ENCODE results near the gene ZNF277.

Gene ZNF277

GRCh38 chr7:112206991-112207592 is 597 bp downstream of the ZNF277 start (continued):
- TF ChIP-seq AEBP2 (tag by site-specific recombination; IDR thresholded peaks at IDR 0.05; ENCODE audit: borderline replicate concordance), result no peak
- no peak for TF ChIP-seq ZNF530 (tag by site-specific recombination; IDR thresholded peaks at IDR 0.05; ENCODE audit: low read depth)
- TF ChIP-seq ZNF658 (tag by site-specific recombination; IDR thresholded peaks at IDR 0.05), result no peak
- TF ChIP-seq IKZF3 (tag by site-specific recombination; IDR thresholded peaks at IDR 0.05), result no peak; the same call in 1 of the 2 replicates
- no peak for TF ChIP-seq MYNN (tag by site-specific recombination; IDR thresholded peaks at IDR 0.05; ENCODE audit: borderline replicate concordance)
- TF ChIP-seq ZBTB6 (tag by site-specific recombination; IDR thresholded peaks at IDR 0.05), result no peak
- no peak for TF ChIP-seq ZNF529 (tag by site-specific recombination; IDR thresholded peaks at IDR 0.05; ENCODE audit: insufficient replicate concordance)
- TF ChIP-seq SETDB1 (IDR thresholded peaks at IDR 0.05; ENCODE audit: insufficient read length, low read length), result no peak

GRCh38 chr7:112207765-112208164 is 1.3 kb downstream of the ZNF277 start:
- ChIA-PET CTCF (interaction anchor here (0.9 kb wide), 1 partner anchor 57 kb away, joined by 3 read pairs; no protein-coding TSS in a partner anchor), POLR2A (no interaction called here)
- Histone ChIP-seq H3K9me3 (ENCODE audit: control insufficient read depth, insufficient read depth, low read depth, low read length) (no peaks in the 10 kb centered on the region), H3K27ac (ENCODE audit: extremely low read depth, low read depth, low read length) (no peak overlapping the region), H3K4me3 (ENCODE audit: low read depth, low read length) (peak overlapping the region; percentile 69), H3K36me3 (ENCODE audit: control insufficient read depth in 2 of 2, insufficient read depth in 1 of 2, low read length in 2 of 2) (no peaks in the 10 kb centered on the region), H3K4me1 (ENCODE audit: control insufficient read depth, insufficient read depth, low read length) (peaks cover 9% of the 10 kb centered on the region)
- TF ChIP-seq ZNF596 (tag by site-specific recombination; IDR thresholded peaks at IDR 0.05) (no peak), TRIM28 (IDR thresholded peaks at IDR 0.05; ENCODE audit: borderline replicate concordance, low read length) (no peak), ZNF214 (tag by site-specific recombination; IDR thresholded peaks at IDR 0.05; ENCODE audit: borderline replicate concordance) (no peak), ZNF521 (tag by site-specific recombination; IDR thresholded peaks at IDR 0.05) (no peak), ZNF157 (tag by site-specific recombination; IDR thresholded peaks at IDR 0.05) (no peak), HOXC10 (CRISPR knock-in tag; IDR thresholded peaks at IDR 0.05) (no peak), ZNF624 (tag by site-specific recombination; IDR thresholded peaks at IDR 0.05) (no peak), ZBTB11 (tag by site-specific recombination; conservative IDR thresholded peaks at IDR 0.05; ENCODE audit: low read depth) (no peak), ZNF19 (tag by site-specific recombination; IDR thresholded peaks at IDR 0.05; ENCODE audit: low read depth) (no peak), ZNF639 (tag by site-specific recombination; IDR thresholded peaks at IDR 0.05) (no peak), BCL11A (tag by site-specific recombination; IDR thresholded peaks at IDR 0.05; ENCODE audit: low read depth) (no peak), RBAK (tag by site-specific recombination; IDR thresholded peaks at IDR 0.05) (no peak), YY2 (tag by site-specific recombination; IDR thresholded peaks at IDR 0.05) (no peak), ZNF423 (tag by site-specific recombination; IDR thresholded peaks at IDR 0.05) (no peak), ZNF664 (tag by site-specific recombination; IDR thresholded peaks at IDR 0.05) (no peak), ZNF645 (tag by site-specific recombination; IDR thresholded peaks at IDR 0.05) (no peak), MEIS1 (CRISPR knock-in tag; IDR thresholded peaks at IDR 0.05; ENCODE audit: borderline replicate concordance) (no peak), ZNF776 (tag by site-specific recombination; IDR thresholded peaks at IDR 0.05; ENCODE audit: borderline replicate concordance) (no peak), ZNF112 (tag by site-specific recombination; IDR thresholded peaks at IDR 0.05) (no peak), ZNF76 (tag by site-specific recombination; IDR thresholded peaks at IDR 0.05; ENCODE audit: borderline replicate concordance, low read depth) (no peak)
